HG02938 (cell line): ENCODE data around the gene NELFCD.
"Not testable (repeated sequence)": the region's sequence is repeated elsewhere in the genome, so short reads cannot be mapped to it uniquely, and the experiment has no call there.

ENCODE experiments used
- ATAC-seq: cut with Tn5 transposase; IDR thresholded peaks from one replicate; pipeline ENCODE4 v1.9.1; 2021; ENCODE audit warnings: mild to moderate bottlenecking, moderate library complexity; ENCODE audit not compliant: unreplicated experiment

Gene NELFCD

DNA sequence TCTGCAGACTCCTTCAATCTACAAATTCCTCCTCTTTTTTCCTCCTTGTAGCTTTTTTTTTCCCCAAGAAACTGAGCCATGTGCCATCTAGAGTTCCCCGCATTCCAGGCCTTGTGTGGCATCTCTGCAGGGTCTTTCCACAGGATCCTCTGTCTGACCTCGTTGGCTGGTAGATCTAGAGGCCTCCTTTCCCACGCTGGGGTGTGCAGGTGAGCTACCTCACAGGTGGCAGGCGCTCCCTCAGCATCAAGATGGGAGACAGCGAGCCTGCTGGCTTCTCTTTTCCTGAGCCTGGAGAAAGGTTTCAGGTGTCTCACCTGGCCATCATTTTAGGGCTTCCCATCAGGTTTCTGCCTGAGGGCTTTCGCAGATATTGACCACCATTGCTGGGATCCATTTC, 9.6 kb upstream of the NELFCD start:
- no peak for ATAC-seq

DNA sequence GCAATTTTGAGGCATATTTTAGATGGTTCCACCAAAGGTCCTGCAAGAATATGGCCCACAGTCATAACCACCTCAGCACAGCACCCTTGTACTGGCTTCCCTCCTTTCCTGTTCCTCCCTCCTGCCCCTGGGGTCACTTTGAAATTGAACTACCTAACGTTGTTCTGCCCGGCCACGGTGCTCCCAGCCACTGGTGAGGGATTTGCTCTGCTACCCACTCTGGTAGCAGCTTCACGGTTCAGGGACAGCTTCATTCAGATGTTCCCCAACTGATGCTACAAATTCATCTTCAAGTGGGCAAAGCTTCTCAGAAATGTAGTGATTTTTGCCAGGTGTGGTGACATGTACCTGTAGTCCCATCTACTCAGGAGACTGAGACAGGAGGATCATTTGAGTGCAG, 7.9 kb upstream of the NELFCD start:
- ATAC-seq: no peak

DNA sequence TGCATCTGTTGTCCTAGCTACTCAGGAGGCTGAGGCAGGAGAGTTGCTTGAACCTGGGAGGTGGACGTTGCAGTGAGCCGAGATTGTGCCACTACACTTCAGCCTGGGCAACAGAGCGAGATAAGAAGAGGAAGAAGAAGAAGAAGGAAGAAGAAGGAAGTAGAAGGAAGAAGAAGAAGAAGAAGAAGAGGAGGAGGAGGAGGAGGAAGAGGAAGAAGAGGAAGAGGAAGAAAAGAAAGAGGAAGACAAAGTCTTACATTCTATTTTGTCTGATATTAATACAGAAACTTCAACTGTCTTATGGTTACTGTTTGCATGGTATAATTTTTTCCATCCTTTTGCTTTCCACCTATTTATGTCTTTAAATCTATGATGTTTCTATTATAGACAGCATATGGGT, 7.2 kb upstream of the NELFCD start:
- ATAC-seq: no peak

DNA sequence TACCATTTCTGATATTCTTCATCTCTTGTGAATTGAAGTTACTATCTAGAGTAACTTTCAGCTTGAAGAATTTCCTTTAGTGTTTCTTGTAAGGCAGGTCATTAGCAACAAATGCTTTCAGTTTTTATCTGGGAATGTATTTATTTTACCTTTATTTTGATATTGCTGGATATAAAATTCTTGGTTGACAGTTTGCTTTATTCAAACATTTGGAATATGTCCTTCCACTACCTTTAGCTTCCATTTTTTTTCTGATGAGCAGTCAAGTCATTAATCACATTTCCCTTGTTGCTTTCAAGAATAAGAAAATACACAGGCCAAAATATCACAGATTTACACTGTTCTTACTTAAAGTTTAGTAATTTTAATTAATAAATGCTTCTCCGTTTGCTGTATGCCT, 5.7 kb upstream of the NELFCD start:
- ATAC-seq: no peak

DNA sequence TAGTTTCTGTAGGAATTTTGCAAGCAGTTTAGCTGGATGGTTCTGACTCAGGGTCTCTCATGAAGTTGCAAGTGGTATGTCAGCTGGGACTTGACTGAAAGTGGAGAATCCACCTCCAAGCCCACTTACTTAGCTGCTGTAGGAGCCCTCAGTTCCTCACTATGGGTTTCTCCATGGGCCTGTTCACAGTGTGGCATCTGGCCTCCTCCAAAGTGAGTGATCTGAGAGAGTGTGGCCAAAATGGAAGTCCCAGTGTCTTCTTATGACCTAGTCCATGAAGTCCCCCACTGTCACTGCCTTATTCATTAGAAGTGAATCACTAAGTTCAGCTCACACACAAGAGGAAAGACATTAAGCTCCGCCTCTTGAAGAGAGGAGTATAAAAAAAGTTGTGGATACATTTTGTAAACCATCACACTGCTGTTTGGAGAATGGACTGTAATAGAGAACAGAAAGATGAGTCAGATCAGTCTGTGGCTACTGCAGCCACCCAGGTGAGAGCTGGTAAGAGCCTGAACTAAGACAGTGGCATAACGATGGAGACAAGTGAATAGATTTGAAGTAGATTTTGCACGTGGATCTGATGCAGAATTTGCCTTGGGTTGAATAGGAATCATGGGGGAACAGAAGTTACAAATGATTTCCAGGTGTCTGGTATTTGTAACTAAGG, 4.9 kb upstream of the NELFCD start:
- no peak for ATAC-seq

DNA sequence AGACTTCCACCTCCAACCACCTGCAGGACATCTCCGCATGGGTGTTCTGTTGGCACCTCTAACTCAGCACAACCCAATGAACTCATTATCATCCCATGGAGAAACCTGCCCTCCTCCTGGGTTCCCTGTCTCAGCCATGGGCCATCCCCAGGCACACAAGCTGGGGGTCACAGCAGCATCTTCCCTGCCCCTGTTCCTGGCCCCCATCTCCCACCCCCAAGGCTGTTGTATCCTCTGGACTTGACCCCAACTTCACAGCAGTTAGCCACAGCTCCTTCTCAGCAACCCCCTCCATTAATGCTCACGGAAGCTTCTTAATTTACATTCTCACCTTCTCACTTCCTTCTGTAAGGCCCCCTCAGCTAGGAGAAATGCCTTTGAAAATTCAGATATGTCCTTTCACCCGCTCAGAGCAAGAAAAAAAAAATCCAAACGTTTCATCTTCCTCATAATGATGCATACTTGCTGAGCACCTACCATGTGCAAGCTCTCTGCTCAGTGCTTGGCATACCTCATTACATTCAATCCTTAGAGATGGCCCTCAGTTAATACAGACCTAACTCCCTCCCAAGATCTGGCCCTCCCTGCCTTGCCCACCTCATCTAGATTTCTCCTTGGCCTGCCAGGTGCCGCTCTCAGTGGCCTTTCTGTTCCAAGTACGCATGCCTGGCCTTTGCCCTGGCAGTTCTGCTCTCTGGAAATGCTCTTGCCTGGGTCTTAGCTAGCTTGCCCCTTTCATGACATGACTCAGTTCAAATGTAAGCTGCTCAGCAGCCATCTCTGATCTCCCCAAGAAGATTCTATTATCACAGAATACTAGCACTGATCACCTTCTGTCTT, 2.5 kb upstream of the NELFCD start:
- ATAC-seq: no peak

DNA sequence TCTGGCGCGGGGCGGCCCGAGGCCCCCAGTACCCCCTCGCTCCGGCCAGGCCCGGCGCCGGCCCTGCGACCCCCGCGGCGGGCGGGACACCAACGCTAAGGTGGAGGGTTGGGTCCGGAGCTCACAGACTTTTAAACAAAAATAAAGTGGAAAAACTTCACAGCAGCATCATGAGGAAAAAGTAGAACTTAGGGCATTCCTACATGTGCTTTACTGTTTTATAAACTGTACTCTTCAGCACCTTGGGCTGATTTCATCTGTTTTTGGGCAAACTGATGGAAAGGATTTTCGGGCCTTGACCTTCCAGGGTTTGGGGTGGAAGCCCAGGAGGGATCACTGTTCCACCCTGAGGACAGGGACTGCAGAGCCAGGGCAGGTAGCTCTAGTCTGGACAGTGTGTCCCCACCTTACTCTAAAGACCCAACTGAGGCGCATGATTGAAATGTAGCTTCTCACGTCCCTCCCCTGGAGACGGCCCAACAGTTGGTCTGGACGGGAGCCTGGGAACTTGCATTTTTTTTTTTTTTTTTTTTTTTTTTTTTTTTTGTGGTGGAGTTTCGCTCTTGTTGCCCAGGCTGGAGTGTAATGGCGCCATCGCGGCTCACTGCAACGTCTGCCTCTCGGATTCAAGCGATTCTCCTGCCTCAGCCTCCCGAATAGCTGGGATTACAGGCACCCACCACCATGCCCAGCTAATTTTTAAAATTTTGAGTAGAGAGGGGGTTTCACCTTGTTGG, 740 bp downstream of the NELFCD start:
- peak; percentile 11 for ATAC-seq

DNA sequence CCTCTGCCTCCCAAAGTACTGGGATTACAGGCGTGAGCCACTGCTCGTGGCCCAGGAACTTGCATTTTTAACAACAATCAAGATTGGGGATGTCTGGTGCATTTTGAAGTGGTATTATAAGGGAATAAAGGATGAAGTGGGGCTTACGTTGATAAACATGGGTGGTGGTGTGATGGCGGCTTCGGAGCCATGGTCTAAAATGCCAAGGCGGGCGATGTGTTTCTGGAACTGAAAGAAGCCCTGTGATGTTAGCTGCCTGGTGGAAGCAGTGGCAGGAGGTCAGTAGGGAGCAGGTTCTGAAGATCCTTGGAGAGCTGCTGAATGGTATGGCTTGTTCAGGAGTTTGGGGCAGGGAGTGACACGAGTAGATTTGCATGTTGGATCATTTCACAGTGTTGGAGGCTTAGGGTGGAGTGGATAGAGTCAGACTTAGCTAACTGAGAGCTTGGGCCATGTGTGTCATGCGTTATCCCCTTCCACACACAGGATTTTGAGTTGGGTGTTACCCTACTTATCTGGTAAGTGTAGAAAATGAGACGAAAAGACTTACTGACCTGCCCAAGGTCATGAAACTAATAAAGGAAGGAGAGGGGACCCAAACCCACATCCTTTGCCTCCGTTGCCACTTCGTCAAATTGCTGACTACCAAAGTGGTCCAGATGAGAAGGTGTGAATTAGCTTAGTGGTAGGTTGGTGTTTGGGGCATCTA, 1.5 kb downstream of the NELFCD start:
- no peak for ATAC-seq

DNA sequence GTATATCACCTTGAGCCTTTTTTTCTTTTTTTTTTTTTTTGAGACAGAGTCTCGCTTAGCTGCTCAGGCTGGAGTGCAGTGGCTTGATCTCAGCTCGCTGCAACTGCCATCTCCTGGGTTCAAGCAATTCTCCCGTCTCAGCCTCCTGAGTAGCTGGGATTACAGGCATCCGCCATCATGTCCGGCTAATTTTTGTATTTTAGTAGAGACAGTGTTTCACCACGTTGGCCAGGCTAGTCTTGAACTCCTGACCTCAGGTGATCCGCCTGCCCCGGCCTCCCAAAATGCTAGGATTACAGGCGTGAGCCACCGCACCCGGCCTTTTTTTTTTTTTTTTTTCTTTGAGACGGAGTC, 2.0 kb downstream of the NELFCD start:
- not testable (repeated sequence) for ATAC-seq

DNA sequence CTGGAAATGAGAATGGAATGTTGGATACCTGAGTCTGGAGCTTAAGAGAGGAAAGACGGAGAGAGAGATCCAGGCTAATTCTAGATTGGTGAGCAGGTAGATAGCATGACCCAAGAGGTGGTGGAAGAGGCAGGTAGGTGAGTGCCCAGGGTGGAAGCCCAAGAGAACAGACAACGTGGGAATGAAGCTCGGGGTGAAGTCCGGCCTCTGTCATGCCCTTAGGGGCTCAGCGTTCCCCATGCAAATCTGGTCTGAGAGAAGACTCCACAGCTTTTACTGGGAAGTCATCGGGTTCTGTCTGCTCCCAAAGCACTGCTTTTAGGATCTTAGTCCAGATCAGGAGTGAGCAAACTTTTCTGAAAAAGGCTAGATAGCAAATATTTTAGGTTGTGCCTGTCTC, 3.6 kb downstream of the NELFCD start:
- no peak for ATAC-seq

DNA sequence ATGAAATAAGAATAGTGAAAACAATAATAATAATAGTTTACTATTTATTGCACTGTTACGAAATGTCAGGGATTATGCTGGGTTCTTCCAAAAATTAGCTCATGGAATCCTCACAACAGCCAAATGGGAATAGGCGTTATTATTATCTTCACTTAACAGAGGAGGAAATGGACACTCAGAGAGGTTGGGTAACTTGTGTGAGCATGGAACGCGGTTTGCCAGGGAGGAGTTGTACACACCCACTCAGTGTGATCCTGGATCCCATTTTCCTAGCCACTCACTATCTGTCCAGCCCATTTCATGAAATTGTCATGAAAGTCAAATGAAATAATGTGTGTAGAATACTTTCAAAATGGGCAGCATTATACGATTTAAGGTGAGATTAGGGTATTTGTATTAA, 4.6 kb downstream of the NELFCD start:
- ATAC-seq: no peak

DNA sequence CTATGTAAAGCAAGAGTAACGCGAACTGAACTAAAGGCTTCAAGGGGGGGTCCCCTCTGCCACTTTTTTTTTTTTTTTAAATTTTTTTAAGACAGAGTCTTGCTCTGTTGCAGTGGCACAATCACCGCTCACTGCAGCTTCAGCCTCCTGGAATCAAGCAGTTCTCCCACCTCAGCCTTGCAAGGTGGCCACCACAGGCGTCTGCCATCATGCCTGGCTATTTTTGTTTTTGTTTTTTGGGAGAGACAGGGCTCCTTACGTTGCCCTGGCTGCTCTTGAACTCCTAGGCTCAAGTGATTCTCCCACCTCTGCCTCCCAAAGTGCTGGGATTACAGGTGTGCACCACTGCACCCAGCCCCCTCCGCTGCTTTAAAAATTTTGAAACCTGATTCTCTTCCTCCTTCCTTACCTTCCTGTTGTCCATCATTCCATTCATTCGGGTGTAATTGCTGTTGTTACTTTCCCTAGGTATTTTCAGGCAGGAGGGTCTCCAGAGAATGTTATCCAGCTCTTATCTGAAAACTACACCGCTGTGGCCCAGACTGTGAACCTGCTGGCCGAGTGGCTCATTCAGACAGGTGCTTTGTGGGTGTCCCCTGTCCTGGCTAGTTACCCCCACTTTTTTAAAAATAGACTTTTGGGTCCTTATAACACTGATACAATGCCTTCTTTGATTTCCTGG, 5.4 kb downstream of the NELFCD start:
- no peak for ATAC-seq

DNA sequence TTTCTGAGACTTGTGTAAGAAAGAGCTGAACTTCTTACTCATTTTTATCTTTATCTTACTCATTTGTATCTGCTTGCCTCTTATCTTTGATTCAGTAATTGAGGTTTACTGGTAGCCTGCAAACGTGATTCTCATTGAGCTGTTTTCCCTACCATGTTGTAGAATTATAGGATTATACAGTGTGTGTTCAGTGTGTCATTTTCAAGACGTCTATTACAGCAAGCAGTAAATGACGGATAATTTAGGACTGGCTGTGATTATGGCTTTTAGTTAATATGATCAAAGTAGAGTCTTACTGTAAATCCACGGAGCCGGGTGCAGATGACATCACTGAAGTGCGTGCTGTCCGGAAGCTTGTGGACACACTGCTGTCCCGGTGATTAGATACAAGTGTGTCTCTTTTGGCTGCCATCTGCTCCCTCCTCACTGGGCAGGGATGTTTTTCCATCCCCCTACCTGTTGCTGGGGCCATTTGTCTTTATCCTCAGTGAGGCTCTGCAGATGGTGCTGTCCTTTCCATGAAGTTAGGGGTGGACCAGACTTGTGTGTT, 6.0 kb downstream of the NELFCD start:
- no peak for ATAC-seq

DNA sequence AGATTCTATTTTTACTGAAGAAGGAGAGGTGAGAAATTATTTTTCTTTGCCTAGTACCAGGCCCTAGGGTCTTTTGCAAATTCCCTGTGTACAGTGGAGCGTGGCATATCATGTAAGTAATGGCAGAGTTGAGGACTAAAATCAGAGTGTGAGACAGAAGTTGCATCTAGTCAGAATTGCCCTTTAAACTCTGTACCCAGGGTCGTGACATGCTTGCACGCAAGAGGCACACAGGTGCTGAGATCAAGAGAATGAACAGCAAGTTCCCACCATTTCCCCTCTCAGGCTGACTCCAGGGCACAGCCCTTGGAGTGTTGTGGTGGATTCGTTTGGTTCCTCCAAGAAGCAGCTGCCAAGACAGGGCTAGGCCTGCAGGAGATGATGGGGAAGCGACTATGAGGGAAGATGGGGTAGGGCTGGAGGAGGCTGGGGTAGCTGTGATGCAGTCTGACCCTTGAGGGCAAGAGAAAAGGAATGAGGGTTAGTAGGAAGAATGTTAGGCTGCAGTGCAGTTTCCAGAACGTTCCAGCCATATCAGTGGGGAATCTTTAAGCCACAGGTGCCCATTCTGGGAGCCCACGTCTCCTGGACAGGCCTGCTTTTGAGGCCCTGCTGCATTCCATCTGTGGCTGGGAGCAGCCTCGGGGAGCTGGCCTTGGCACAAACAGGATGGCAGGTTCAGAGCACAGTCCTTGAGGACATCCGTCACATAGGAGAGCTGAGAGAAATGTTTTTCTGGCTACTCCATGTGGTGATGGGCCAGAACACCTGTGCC, 6.9 kb downstream of the NELFCD start:
- no peak for ATAC-seq

DNA sequence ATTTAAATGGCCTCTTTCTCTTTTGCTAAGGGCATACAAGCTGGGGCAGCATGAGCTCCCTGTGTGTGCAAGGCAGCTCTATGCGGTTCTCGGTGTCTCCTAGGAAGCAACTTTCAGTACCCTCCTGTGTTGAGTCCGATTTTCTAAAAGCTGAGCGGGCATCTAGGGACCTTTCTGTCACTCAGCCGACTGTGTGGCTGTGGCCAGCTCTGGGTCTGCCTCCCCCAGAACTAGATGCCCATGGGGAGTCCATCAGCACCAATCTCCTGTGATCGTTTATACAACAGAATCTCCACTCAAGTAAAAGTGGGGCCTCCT, 7.5 kb downstream of the NELFCD start:
- ATAC-seq: no peak

DNA sequence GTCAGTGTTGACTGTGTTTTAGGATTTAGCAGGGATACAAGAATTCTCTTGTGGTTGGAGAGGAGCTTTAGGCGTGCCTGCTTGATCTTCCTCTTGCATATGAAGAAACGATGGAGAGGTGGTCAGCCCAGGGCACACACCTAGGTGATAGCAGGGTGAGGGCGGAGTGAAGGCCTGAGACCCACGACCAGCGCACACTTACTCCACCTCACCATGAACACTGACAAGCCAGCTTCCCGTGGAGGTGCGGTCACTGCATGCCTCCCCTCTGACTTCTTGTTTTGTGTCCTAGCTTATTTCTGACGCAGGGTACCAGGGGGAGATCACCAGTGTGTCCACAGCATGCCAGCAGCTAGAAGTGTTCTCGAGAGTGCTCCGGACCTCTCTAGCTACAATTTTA, 8.1 kb downstream of the NELFCD start:
- ATAC-seq: no peak

DNA sequence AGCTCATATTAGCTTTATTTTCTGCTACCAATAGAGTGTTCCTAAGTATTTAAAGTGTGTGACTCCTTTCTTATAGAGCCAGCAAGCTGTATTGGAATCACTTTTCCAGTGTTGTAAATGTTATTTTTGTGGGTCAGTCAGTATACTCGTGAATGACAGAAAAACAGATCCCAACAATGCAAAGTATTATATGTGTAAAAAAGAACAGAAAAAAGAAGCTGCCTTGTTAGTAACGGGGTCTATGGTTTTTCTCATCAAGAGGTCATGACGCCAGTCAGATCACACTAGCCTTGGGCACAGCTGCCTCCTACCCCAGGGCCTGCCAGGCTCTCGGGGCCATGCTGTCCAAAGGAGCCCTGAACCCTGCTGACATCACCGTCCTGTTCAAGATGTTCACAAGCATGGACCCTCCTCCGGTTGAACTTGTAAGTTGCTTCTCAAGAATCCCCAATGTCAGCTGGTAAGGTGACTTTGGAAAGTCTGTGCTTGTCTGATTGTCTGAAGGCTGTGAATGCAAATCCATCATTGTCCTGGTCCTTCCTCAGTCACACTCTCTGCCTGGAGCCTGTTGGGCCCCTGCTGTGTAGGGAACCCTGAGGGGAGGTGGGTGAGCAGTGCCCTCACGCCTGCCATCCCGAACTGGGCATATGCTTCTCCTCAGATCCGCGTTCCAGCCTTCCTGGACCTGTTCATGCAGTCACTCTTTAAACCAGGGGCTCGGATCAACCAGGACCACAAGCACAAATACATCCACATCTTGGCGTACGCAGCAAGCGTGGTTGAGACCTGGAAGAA, 9.8 kb downstream of the NELFCD start:
- ATAC-seq: no peak

DNA sequence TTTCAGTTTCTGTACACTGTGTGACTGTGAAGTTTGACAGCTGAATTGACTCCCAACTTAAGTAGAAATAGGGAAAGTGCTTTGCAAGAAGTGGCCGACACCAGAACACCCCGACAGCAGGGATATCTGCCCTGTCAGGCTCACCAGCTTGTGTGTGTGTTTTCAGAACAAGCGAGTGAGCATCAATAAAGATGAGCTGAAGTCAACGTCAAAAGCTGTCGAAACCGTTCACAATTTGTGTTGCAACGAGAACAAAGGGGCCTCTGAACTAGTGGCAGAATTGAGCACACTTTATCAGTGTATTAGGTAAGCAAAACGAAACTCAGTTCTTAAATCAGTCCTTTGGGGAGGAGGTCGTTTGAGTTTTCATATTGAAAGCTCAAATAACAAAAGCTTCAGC, 10.7 kb downstream of the NELFCD start:
- no peak for ATAC-seq

DNA sequence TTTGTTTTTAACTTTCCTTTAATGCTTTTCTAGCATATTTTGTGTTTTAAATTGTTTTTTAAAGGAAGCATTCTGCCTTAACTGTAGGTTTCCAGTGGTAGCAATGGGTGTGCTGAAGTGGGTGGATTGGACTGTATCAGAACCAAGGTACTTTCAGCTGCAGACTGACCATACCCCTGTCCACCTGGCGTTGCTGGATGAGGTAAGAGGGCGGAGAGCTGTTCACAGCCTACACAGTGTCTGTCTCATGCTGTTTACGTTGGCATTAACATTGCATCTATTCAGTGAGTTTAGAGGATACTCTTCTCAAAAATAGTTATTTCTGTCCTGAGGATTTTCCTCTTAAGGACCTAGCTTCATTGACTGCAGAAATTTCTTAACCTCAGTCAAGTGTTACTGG, 11.9 kb downstream of the NELFCD start:
- ATAC-seq: no peak
